Left ventricle myocardium inferior (tissue), 1 donor: ENCODE measurements around the gene PROZ. TPM values are rescaled to one million over a fixed set of nuclear protein-coding genes. Genes with fewer than 3 reads are reported as not detected.

Experiments used
- DNase-seq: peaks from one replicate; pipeline ENCODE4 v3.0.0-alpha.2; 2020
- H3K27ac ChIP-seq: fragments of 200-600 bp; replicated peaks from 2 replicates; pipeline ENCODE4 v1.8.0; 2021
- H3K27me3 ChIP-seq: fragments of 200-600 bp; 2 replicates; pipeline ENCODE4 v1.8.0; 2021; ENCODE audit warnings: low read depth
- H3K36me3 ChIP-seq: fragments of 200-600 bp; 2 replicates; pipeline ENCODE4 v1.8.0; 2021
- H3K4me1 ChIP-seq: fragments of 200-600 bp; 2 replicates; pipeline ENCODE4 v1.8.0; 2021
- H3K4me3 ChIP-seq: fragments of 200-600 bp; 2 replicates; pipeline ENCODE4 v1.8.0; 2021; ENCODE audit warnings: mild to moderate bottlenecking, moderate library complexity
- H3K9me3 ChIP-seq: fragments of 200-600 bp; replicated peaks from 2 replicates; pipeline ENCODE4 v1.8.0; 2021
- CTCF ChIP-seq: fragments of 200-600 bp; IDR thresholded peaks from 2 replicates; pipeline ENCODE4 v1.8.0; 2021; ENCODE audit warnings: antibody characterized with exemption, mild to moderate bottlenecking, borderline replicate concordance
- intact Hi-C: fragments of 100-400 bp; cut with micrococcal nuclease; formaldehyde crosslinking; loops from one replicate; pipeline ENCODE4 v1.11.0; 2022
- total RNA-seq: library from RNA; stranded (reverse); fragmentation: NEBNext Ultra II Directional; extraction: Animal tissue kit (Norgen Biotek cat#: 25700); gene quantifications from one replicate; pipeline ENCODE4 v1.2.1, GENCODE V29; 2021
- donor health status: DM: no; HTN: yes; CAD: no; lungs with severe emphysema.

PROZ gene
- total RNA-seq, 1 donor from 2014 or later: not detected

DNA sequence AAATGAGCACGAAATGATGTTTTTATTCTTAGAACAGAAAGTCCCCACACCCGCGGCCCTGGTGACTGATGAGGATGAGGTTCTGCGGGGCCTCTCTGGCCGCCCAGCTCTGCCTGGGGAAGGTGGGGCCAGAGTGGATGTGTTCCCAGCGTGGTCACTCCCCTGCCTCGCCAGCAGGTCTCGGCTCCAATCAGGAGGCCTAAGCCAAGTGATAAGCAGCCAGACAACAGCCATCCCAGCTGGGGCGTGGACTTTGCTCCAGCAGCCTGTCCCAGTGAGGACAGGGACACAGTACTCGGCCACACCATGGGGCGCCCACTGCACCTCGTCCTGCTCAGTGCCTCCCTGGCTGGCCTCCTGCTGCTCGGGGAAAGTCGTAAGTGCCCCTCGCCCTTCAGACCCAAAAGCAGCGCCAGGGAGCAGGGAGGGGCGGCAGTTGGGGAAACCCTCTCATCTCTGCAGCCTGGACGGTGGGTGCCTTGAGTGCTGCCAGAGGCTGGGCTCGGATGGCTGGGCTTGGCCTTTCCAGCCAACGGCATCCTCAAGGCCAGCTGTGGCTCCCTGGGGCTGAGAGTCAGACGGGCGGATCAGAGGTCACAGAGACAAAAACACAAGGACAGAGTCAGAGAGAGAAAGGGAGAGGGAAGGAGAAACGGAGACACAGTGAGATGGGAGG lies 35.8 kb upstream of the PROZ start, which contains the start of gene F10:
TSS of gene F10 (plus strand) at position 250 of the 676 bp plus-strand sequence. CDS start at position 307, 57 bp downstream.
- peak; percentile 70 for DNase-seq
- intact Hi-C loops: no loop called here
- Histone ChIP-seq H3K27me3 (no peaks in the 10 kb centered on the region), H3K4me3 (peak within 1 kb of the TSS; percentile 56), H3K9me3 (no peaks in the 10 kb centered on the region), H3K4me1 (peaks cover 12% of the 10 kb centered on the region), H3K27ac (peak within 1 kb of the TSS; percentile 60), H3K36me3 (no peaks in the 10 kb centered on the region)
- peak; percentile 34 for TF ChIP-seq CTCF

- intact Hi-C loops: no loop called here
- Histone ChIP-seq H3K36me3 (no peaks in the 10 kb centered on the region), H3K4me3 (peak overlapping the region; percentile 56), H3K27ac (peak overlapping the region; percentile 60), H3K27me3 (no peaks in the 10 kb centered on the region), H3K4me1 (peaks cover 12% of the 10 kb centered on the region), H3K9me3 (no peaks in the 10 kb centered on the region)
- DNase-seq: no peak
- peak; percentile 23 for TF ChIP-seq CTCF
These were observed 34.9 kb upstream of the PROZ start for GRCh38 chr13:113123226-113124201.

DNA sequence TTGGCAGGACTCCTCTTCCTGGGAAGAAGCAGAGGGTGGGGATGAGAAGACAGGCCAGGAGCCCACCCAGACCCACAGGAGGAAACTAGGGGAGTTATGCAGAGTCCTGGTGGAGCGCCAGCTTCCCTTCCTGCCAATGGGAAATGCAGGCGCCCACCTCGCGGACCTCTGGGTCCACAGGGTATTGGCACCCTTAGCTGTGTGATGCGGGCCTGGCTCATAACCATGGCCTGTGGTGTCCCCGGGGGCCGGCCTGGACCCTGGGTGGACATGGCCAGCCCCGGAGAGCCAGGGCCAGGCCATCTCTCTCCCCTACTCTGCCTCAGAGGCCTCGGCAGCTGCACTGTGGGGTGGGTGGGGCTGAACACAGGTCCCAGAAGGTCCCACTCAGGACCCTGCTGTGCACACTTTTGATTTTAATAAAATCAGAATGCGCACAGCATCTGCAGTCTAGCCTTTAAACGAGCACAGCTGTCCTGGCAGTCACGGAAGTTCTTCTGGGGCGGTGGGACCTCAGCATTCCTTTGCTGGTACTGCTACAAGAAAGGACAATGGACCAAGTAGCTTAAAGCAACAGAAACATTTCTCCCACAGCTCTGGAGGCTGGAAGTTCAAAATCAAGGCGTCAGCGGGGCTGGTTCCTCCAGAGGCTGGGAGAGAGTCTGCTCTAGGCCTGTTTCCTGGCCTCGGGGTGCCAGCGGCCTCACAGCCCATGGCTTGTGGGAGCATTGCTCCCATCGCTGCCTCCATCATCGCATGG lies 34.1 kb upstream of the PROZ start:
- no peak for TF ChIP-seq CTCF

DNA sequence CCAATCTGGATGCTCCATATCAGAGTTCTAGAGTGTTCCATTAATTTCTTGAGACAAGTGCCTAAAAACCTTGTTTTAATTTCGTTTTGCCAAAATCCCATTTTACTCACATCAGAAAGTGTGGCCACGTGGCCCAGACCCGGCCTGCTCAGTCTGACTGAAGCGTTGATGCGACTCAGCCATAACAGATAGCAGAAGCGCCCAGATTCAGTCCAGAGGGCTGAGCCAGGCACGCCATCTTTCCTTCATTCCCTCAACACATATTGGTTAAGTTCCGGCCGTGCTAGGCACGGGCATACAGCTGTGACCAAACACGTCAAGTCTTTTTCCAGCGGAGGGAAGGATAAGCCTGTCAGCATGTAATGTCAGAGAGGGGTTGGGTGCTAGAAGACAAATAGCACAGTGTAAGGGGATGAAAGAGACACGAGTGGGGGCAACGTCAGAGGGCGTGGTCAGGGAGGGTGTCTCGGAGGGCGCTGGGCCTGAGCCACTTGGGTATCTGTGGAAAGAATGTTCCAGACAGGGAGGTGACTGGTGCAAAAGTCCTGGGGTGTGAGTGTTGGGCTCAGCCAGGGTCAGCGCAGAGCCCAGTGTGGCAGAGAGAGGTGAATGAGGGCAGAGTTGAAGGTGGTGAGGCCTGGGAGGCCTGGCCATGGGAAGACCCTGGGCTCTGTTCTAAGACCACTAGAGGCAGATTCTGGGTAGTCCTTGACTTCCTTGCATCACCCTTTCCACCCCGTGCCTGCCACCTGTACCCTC lies 32.8 kb upstream of the PROZ start:
- no peaks in the 10 kb centered on the region for H3K36me3 ChIP-seq
- intact Hi-C loops: no loop called here
- no peak for TF ChIP-seq CTCF
- H3K27me3 ChIP-seq: peaks cover 17% of the 10 kb centered on the region
- H3K9me3 ChIP-seq: no peaks in the 10 kb centered on the region
- peaks cover 18% of the 10 kb centered on the region for H3K4me1 ChIP-seq
- DNase-seq: no peak
- no peak overlapping the region for H3K4me3 ChIP-seq
- H3K27ac ChIP-seq: no peak overlapping the region

More for the DNA sequence above, 34.1 kb upstream of the PROZ start:
- intact Hi-C loops: no loop called here
- DNase-seq: no peak
- H3K9me3 ChIP-seq: no peaks in the 10 kb centered on the region
- H3K4me3 ChIP-seq: no peak overlapping the region
- H3K27ac ChIP-seq: no peak overlapping the region
- H3K27me3 ChIP-seq: peaks cover 8% of the 10 kb centered on the region
- H3K4me1 ChIP-seq: peaks cover 12% of the 10 kb centered on the region
- no peaks in the 10 kb centered on the region for H3K36me3 ChIP-seq
